Embryonic facial prominence (tissue), 1 donor: Measurements from ENCODE around the gene PHOX2A.
"Not testable (repeated sequence)": the region's sequence is repeated elsewhere in the genome, so short reads cannot be mapped to it uniquely, and the experiment has no call there.

ENCODE experiments used
- DNase-seq: peaks from one replicate; pipeline ENCODE4 v3.0.0-alpha.2; 2016; ENCODE audit errors: extremely low spot score

Gene PHOX2A

GRCh38 chr11:72244060-72244360 is at the start of gene PHOX2A:
PHOX2A (minus strand) TSS chr11:72244176; CDS start chr11:72244004, 172 bp downstream.
- no peak for DNase-seq

GRCh38 chr11:72293391-72293790 is 49.4 kb upstream of the PHOX2A start:
- no peak for DNase-seq

- DNase-seq: no peak
Measured at GRCh38 chr11:72292106-72292785, 48.3 kb upstream of the PHOX2A start.

- not testable (repeated sequence) for DNase-seq
Measured at GRCh38 chr11:72290741-72291140, 46.8 kb upstream of the PHOX2A start.

GRCh38 chr11:72287293-72287692 is 43.3 kb upstream of the PHOX2A start:
- no peak for DNase-seq

GRCh38 chr11:72283947-72284346 is 40.0 kb upstream of the PHOX2A start:
- DNase-seq: no peak

- no peak for DNase-seq
Measured at GRCh38 chr11:72280726-72281315, 36.8 kb upstream of the PHOX2A start.

- no peak for DNase-seq
Measured at GRCh38 chr11:72280037-72280436, 36.1 kb upstream of the PHOX2A start.

GRCh38 chr11:72278905-72279304 is 34.9 kb upstream of the PHOX2A start:
- no peak for DNase-seq

- DNase-seq: no peak
Measured at GRCh38 chr11:72274435-72274834, 30.5 kb upstream of the PHOX2A start.

GRCh38 chr11:72271980-72272379 is 28.0 kb upstream of the PHOX2A start:
- DNase-seq: no peak

GRCh38 chr11:72267956-72268617 is 24.1 kb upstream of the PHOX2A start:
- no peak for DNase-seq

- not testable (repeated sequence) for DNase-seq
Measured at GRCh38 chr11:72266960-72267359, 23.0 kb upstream of the PHOX2A start.

- DNase-seq: no peak
Measured at GRCh38 chr11:72265951-72266350, 22.0 kb upstream of the PHOX2A start.

GRCh38 chr11:72263361-72263760 is 19.4 kb upstream of the PHOX2A start:
- no peak for DNase-seq

- no peak for DNase-seq
Measured at GRCh38 chr11:72260574-72260973, 16.6 kb upstream of the PHOX2A start.

- no peak for DNase-seq
Measured at GRCh38 chr11:72259490-72259889, 15.5 kb upstream of the PHOX2A start.

GRCh38 chr11:72257570-72257969 is 13.6 kb upstream of the PHOX2A start:
- no peak for DNase-seq

GRCh38 chr11:72254299-72254993 is 10.5 kb upstream of the PHOX2A start:
- no peak for DNase-seq

- no peak for DNase-seq
Measured at GRCh38 chr11:72253392-72253791, 9.4 kb upstream of the PHOX2A start.

- DNase-seq: no peak
Measured at GRCh38 chr11:72251614-72252013, 7.6 kb upstream of the PHOX2A start.

GRCh38 chr11:72250661-72251464 is 6.9 kb upstream of the PHOX2A start:
- DNase-seq: no peak
